ENCODE measurements around the gene MYO1D.

MYO1D gene

GRCh38 chr17:32555611-32556310 lies 321.2 kb downstream of the MYO1D start:
- FAIRE-seq (no peak), DNase-seq (ENCODE audit: insufficient read length, low spot score) (no peak)
- TF ChIP-seq CTCF (IDR thresholded peaks at IDR 0.05; ENCODE audit: insufficient read depth, missing control alignments) = no peak

GRCh38 chr17:32553168-32553567 lies 323.8 kb downstream of the MYO1D start:
- no peak for FAIRE-seq
- DNase-seq (ENCODE audit: insufficient read length, low spot score) = no peak
- no peak for TF ChIP-seq CTCF (IDR thresholded peaks at IDR 0.05; ENCODE audit: insufficient read depth, missing control alignments)

GRCh38 chr17:32552280-32552679 lies 324.6 kb downstream of the MYO1D start:
- TF ChIP-seq CTCF (IDR thresholded peaks at IDR 0.05; ENCODE audit: insufficient read depth, missing control alignments) = no peak
- DNase-seq (ENCODE audit: insufficient read length, low spot score) (no peak), FAIRE-seq (no peak)

- no peak for FAIRE-seq
- no peak for TF ChIP-seq CTCF (IDR thresholded peaks at IDR 0.05; ENCODE audit: insufficient read depth, missing control alignments)
- no peak for DNase-seq (ENCODE audit: insufficient read length, low spot score)
These were observed 325.6 kb downstream of the MYO1D start for GRCh38 chr17:32551186-32551955.

GRCh38 chr17:32549559-32549958 lies 327.4 kb downstream of the MYO1D start:
- DNase-seq (ENCODE audit: insufficient read length, low spot score) (no peak), FAIRE-seq (no peak)

GRCh38 chr17:32546031-32546444 lies 330.9 kb downstream of the MYO1D start:
- no peak for DNase-seq (ENCODE audit: insufficient read length, low spot score)

More at GRCh38 chr17:32549559-32549958, 327.4 kb downstream of the MYO1D start:
- TF ChIP-seq CTCF (IDR thresholded peaks at IDR 0.05; ENCODE audit: insufficient read depth, missing control alignments) = no peak

More at GRCh38 chr17:32546031-32546444, 330.9 kb downstream of the MYO1D start:
- no peak for FAIRE-seq
- TF ChIP-seq CTCF (IDR thresholded peaks at IDR 0.05; ENCODE audit: insufficient read depth, missing control alignments) = no peak

Measured in D721Med (cell line).